ENCODE data around the gene RNF115.

GRCh38 chr1:145692785-145693443, 131.0 kb downstream of the RNF115 start:
- no peak for TF ChIP-seq BRCA1 (CRISPR knock-in tag; IDR thresholded peaks at IDR 0.05)
- no peak for TF ChIP-seq TAF15 (IDR thresholded peaks at IDR 0.05; ENCODE audit: low read depth, low read length, poor library complexity, severe bottlenecking)
- no peak for TF ChIP-seq GABPA (IDR thresholded peaks at IDR 0.05; ENCODE audit: low read depth, low read length)
- no peak for TF ChIP-seq GABPA (CRISPR knock-in tag; IDR thresholded peaks at IDR 0.05; ENCODE audit: low read depth)
- TF ChIP-seq REPIN1 (CRISPR knock-in tag; IDR thresholded peaks at IDR 0.05; ENCODE audit: borderline replicate concordance, low read depth) = no peak
- TF ChIP-seq CTCF (CRISPR knock-in tag; IDR thresholded peaks at IDR 0.05) = no peak
- TF ChIP-seq GABPB1 (CRISPR knock-in tag; IDR thresholded peaks at IDR 0.05) = no peak
- TF ChIP-seq NR2F1 (CRISPR knock-in tag; IDR thresholded peaks at IDR 0.05) = no peak
- TF ChIP-seq EZH2 (conservative IDR thresholded peaks at IDR 0.05; ENCODE audit: low read depth, low read length) = no peak

Measured in HepG2 (cell line).